GM19328 (cell line): Measurements from ENCODE around the gene HNMT.
"Not testable (repeated sequence)": the region's sequence is repeated elsewhere in the genome, so short reads cannot be mapped to it uniquely, and the experiment has no call there.

Experiments
- ATAC-seq: cut with Tn5 transposase; IDR thresholded peaks from one replicate; pipeline ENCODE4 v1.9.1; 2021; ENCODE audit warnings: mild to moderate bottlenecking, moderate library complexity; ENCODE audit not compliant: unreplicated experiment

HNMT gene

GRCh38 chr2:138037090-138037489 is 72.8 kb downstream of the HNMT start:
- ATAC-seq, result no peak

- no peak for ATAC-seq
Observed at GRCh38 chr2:138040616-138041015, 76.3 kb downstream of the HNMT start.

- no peak for ATAC-seq
Observed at GRCh38 chr2:138042311-138042710, 78.0 kb downstream of the HNMT start.

- ATAC-seq, result not testable (repeated sequence)
Observed at GRCh38 chr2:138043588-138043987, 79.3 kb downstream of the HNMT start.

- ATAC-seq, result no peak
Observed at GRCh38 chr2:138058427-138058826, 94.2 kb downstream of the HNMT start.

GRCh38 chr2:138059487-138060300 is 95.4 kb downstream of the HNMT start:
- ATAC-seq, result no peak

GRCh38 chr2:138060301-138060635 is 96.0 kb downstream of the HNMT start:
- ATAC-seq, result no peak

- no peak for ATAC-seq
Observed at GRCh38 chr2:138061961-138062360, 97.7 kb downstream of the HNMT start.

GRCh38 chr2:138063181-138063580 is 98.9 kb downstream of the HNMT start:
- no peak for ATAC-seq
